ENCODE results near the gene RBCK1. TPM values are rescaled to one million over a fixed set of nuclear protein-coding genes. Genes with fewer than 3 reads are reported as not detected.

RBCK1 gene
- total and polyA plus RNA-seq, 8 donors, result 89.6 to 104 (median 98.7) TPM

GRCh38 chr20:366719-367485, 41.2 kb upstream of the RBCK1 start:
- TF ChIP-seq CTCF (IDR thresholded peaks at IDR 0.05), result no peak
- Histone ChIP-seq H3K4me3 (no peak overlapping the region), H3K27ac (no peak overlapping the region), H3K27me3 (no peaks in the 10 kb centered on the region), H3K9me3 (no peaks in the 10 kb centered on the region), H3K4me1 (peaks cover 13 to 46% of the 10 kb centered on the region in 2 donors), H3K36me3 (no peaks in the 10 kb centered on the region)
- intact Hi-C loops (cut with DNase I), result no loop called here
- DNase-seq (no peak), ATAC-seq (no peak)

- no peaks in the 10 kb centered on the region for H3K27me3 ChIP-seq
- H3K4me1 ChIP-seq, result peaks cover 17 to 47% of the 10 kb centered on the region in 2 donors
- intact Hi-C loops (cut with DNase I), result no loop called here
- DNase-seq, result no peak
- H3K27ac ChIP-seq, result no peak overlapping the region
- H3K4me3 ChIP-seq, result no peak overlapping the region
- no peaks in the 10 kb centered on the region for H3K9me3 ChIP-seq
- TF ChIP-seq CTCF (IDR thresholded peaks at IDR 0.05), result no peak
- no peak for ATAC-seq
- no peaks in the 10 kb centered on the region for H3K36me3 ChIP-seq
Observed at GRCh38 chr20:367486-367887, 40.6 kb upstream of the RBCK1 start.

GRCh38 chr20:368915-369314, 39.2 kb upstream of the RBCK1 start:
- intact Hi-C loops (cut with DNase I), result no loop called here
- TF ChIP-seq CTCF (IDR thresholded peaks at IDR 0.05), result no peak
- ATAC-seq (no peak), DNase-seq (no peak)
- H3K36me3 ChIP-seq, result no peaks in the 10 kb centered on the region
- H3K9me3 ChIP-seq, result no peaks in the 10 kb centered on the region
- peaks cover 21 to 50% of the 10 kb centered on the region in 2 donors for H3K4me1 ChIP-seq
- no peaks in the 10 kb centered on the region for H3K27me3 ChIP-seq
- no peak overlapping the region for H3K27ac ChIP-seq
- H3K4me3 ChIP-seq, result no peak overlapping the region

- DNase-seq, result peak in 1 of 4 donors; percentile 46
- peaks cover 21 to 51% of the 10 kb centered on the region in 2 donors for H3K4me1 ChIP-seq
- peak overlapping the region; percentile 34 to 79 for H3K27ac ChIP-seq
- intact Hi-C loops (cut with DNase I), result no loop called here
- H3K27me3 ChIP-seq, result no peaks in the 10 kb centered on the region
- peak; percentile 48 for ATAC-seq
- no peaks in the 10 kb centered on the region for H3K9me3 ChIP-seq
- no peak for TF ChIP-seq CTCF (IDR thresholded peaks at IDR 0.05)
- H3K36me3 ChIP-seq, result no peaks in the 10 kb centered on the region
- H3K4me3 ChIP-seq, result no peak overlapping the region
Observed at GRCh38 chr20:370151-370600, 37.9 kb upstream of the RBCK1 start.

- H3K36me3 ChIP-seq, result no peaks in the 10 kb centered on the region
- H3K4me3 ChIP-seq, result no peak overlapping the region
- no peaks in the 10 kb centered on the region for H3K27me3 ChIP-seq
- DNase-seq (no peak), ATAC-seq (no peak)
- peaks cover 21 to 46% of the 10 kb centered on the region in 2 donors for H3K4me1 ChIP-seq
- H3K27ac ChIP-seq, result peak overlapping the region; percentile 79 to 82
- H3K9me3 ChIP-seq, result no peaks in the 10 kb centered on the region
- intact Hi-C loops (cut with DNase I), result no loop called here
- no peak for TF ChIP-seq CTCF (IDR thresholded peaks at IDR 0.05)
Observed at GRCh38 chr20:370977-371754, 36.9 kb upstream of the RBCK1 start.

Data from left lung (tissue), 10 donors.